CD4-positive, alpha-beta T cell treated with Interleukin-15 for 1 hour (primary cell): ENCODE measurements around the gene C6orf58.
"Not testable (repeated sequence)": the region's sequence is repeated elsewhere in the genome, so short reads cannot be mapped to it uniquely, and the experiment has no call there.

Experiments
- DNase-seq: peaks from one replicate; pipeline ENCODE4 v3.0.0-alpha.2; 2020

C6orf58 gene

GRCh38 chr6:127593456-127593855 is 16.5 kb downstream of the C6orf58 start:
- not testable (repeated sequence) for DNase-seq

DNA sequence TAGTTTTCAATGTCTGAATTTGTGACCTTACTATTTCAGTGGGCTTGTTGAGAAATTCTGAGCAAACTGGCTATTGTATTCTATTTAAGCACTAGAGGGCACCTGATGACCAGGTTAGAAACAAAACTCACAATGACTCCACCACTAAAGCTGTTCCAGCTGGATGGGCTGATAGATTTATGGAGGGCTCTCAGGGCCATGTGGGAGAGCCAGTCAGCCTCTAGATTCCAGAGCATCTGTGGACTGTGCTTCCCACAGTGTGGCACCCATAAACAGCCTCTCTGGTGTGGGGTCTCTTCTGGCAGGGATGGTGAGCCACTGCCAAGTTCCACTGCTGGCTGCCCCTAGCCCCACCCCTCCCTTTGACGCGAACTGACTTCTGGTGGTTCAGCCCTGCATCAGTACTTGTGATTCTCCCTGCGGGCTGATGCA is 29.2 kb downstream of the C6orf58 start:
- DNase-seq, result no peak

DNA sequence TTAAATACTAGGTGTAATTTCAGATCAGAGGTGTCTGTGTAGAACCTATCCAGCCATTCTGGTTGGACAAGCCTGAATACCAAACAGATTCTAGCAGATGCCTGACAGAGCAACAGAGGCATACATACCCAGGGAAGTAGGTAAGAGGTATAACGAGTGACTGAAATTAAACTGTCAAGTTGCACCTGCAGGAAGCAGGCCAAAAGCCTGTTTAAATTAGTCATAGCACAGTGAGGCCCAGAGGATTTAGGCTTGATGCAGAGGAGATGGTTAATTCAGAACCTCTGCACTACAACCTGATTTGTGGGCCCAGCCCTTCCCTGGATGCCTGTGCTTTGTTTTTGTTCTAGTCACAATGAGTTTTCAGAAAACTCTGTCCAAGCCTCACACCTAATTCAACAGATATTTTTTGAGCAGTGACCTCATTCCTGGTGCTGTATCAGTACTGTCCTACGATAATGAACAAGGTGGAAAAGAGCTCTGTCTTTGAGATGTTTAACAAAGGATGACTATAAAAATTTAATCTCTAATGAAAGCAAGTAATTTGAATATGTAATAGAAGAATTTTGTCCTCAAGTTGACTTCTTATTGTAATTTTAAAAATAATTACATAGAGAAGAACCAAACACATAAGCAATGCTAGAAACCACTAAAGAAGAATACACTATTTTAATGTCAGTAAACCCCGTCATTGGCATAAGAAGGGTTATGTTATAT is 31.7 kb downstream of the C6orf58 start:
- no peak for DNase-seq

DNA sequence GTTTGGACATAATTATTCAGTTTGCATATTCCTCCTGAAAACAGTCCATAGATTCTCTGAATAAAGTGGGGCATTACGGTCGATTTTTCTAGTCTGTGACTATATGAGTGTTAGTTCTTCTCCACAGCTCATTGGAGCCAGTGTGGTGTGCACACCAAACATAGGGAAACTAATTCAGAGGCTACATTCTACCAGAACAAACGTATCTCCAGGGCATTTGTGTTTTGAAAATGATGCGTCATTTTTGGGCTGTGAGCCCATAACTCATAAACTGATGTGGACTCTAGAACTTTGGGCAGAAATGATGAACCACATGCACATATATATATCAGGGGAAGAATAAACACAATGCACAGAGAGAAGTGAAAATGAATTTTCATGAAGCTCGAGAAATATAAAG is 41.8 kb downstream of the C6orf58 start:
- no peak for DNase-seq

- DNase-seq, result no peak
Observed at GRCh38 chr6:127630800-127631199, 53.8 kb downstream of the C6orf58 start.

GRCh38 chr6:127634178-127634577 is 57.2 kb downstream of the C6orf58 start:
- no peak for DNase-seq

GRCh38 chr6:127635091-127635490 is 58.1 kb downstream of the C6orf58 start:
- DNase-seq, result no peak

GRCh38 chr6:127637830-127638409 is 60.9 kb downstream of the C6orf58 start:
- no peak for DNase-seq
